ENCODE results near the gene CELF2.

Gene CELF2

DNA sequence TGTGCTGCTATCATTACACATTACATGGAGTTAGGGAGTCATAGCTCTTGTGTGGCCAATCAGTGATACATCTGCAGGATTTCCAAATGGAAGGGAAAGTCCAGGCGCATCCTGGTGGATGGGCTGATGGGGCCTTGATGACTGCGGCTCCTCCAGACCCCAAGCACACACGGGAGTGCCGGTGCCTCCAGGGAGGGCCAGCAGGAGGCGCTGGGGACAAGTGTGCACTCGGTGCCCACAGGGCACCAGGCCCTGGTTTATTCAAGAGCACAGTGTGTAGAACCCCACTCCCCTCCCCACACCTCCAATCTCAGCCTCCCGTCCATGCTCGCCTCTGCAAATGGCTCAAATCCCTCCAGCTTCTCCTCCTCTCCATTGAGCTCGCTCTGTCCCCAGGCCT, 349.8 kb downstream of the CELF2 start:
- no peak for DNase-seq (ENCODE audit: low read depth in 1 of 2, low spot score in 1 of 2)

DNA sequence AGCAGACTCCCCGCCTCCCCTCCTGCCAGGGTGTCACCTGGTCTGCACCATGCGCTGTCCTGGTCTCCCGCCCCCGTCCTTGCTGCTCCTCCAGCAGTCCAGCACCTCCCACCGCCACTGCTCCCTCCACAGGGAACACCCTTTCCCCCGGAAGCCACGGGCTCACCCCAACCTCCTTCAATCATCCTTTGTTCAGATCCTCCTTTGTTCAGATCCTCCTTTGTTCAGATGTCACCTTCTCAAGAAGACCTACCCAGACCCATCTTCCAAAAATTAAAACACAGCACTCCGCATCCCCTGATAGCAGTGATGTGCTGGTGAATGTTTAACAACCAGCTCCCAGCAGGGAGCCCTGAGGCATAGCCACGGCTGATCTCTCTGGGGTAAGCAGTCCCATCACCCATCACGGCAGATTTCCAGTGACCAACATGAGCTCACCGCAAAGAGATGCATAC, 356.1 kb downstream of the CELF2 start:
- no peak for DNase-seq (ENCODE audit: low read depth in 1 of 2, low spot score in 1 of 2)

DNA sequence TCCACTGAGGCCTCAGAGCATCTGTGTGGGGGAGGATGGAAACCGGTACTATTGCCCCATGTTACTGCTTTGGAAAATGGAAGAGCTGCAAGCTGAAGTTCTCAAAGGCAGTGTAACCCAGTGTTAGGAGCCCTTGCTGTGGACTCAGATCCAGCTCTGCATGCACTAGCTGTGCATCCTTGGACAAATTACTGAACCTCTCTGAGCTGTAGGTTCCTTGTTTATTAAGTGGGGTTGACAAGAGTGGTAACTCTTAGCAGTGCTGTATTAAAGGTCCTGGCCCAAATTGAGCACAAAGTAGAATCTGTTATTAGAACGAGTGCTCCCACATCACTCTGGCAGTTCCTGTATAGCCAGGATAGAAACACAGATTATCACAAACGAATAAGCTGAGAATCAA, 359.6 kb downstream of the CELF2 start:
- no peak for DNase-seq (ENCODE audit: low read depth in 1 of 2, low spot score in 1 of 2)

DNA sequence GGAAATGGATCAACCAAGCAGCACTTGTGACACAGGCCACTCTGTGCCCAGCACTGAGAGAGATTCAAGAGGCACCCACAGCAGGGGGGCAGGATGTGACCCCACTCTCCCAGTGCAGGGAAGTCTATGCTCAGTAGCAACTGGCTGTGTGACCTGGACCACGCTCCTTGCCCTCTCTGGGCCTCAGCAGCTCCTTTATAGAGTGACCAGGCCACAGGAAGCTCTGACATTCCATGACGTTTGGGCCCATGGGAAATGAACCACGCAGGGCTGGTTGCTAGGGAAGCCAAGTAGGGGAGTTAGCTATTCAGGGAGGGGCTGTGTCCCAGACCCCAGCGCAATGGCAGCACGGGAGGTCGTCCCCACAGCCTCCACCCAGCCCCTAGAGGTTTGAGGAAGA, 361.2 kb downstream of the CELF2 start:
- DNase-seq (ENCODE audit: low read depth in 1 of 2, low spot score in 1 of 2): no peak

DNA sequence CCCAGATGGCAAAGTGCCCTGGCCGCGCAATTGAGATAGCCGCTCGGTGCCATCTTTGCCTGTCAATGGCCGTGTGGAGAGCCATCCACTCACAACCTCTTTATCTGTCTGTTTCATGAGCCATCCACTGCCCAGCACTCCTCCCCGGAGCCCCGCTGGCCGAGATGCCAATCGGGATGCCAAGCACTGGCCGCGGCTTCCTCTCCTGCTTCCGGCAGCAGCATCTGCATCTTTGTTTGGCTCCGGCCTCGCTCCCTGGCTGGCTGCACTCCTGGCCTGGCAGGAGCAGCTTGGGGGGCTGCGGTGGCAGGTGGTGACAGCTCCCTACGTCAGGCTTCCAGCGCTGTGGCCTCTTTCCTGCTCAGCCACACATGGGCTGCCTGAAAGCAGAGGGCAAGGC, 362.1 kb downstream of the CELF2 start:
- no peak for DNase-seq (ENCODE audit: low read depth in 1 of 2, low spot score in 1 of 2)

DNA sequence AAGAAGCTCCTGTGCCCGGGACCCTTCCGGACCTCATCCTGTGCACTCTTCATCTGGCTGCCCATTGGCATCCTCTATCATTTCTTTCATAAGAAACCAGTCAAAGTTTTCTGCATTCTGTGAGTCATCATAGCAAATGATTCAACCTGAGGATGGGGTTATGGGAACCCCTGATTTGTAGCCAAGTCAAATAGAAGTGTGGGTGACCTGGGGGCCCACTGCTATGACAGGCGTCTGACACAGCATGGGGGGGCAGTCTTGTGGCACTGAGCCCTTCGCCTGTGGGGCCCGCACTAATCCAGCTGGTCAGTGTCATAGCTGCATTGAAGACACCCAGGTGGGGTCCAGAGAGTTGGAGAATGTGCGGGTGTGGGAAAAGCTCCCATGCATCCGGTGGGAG, 363.4 kb downstream of the CELF2 start:
- no peak for DNase-seq (ENCODE audit: low read depth in 1 of 2, low spot score in 1 of 2)

DNA sequence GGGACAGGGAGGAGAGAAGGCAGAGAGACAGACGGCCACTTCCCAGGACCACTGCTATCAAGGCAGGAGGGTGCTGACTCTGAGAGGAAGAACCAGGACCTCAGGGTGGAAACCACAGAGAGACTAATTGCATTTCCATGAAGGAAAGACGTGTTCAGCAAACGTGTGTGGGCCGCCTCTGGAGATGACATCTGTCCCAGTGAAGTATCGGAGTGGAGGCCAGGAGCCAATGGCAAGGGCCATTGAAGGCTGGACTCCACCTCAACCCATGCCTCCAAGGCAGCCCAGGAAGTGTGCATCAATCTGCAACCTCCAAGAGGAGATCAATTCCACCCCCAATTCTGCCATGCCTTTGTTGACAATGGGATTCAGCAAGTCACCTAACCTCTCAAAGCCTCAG, 363.8 kb downstream of the CELF2 start:
- no peak for DNase-seq (ENCODE audit: low read depth in 1 of 2, low spot score in 1 of 2)

DNA sequence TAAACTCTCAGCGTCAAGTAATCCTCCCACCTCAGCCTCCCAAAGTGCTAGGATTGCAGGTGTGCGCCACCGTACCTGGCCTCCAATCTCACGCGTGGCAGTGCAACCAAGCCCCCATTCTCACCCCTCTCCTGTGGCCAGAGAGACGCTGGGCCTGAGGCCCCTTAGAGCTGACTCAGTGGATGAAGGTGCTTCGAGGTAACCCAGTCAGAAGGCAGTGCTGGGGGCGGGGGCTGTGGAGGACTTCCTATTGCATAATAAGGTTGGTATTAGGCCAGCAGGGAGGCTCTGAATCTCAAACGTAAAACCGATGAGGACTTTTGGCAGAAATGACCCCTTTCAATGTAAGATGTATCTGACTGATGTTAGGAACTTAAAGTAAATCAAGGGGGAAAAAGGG, 364.5 kb downstream of the CELF2 start:
- DNase-seq (ENCODE audit: low read depth in 1 of 2, low spot score in 1 of 2): no peak

DNA sequence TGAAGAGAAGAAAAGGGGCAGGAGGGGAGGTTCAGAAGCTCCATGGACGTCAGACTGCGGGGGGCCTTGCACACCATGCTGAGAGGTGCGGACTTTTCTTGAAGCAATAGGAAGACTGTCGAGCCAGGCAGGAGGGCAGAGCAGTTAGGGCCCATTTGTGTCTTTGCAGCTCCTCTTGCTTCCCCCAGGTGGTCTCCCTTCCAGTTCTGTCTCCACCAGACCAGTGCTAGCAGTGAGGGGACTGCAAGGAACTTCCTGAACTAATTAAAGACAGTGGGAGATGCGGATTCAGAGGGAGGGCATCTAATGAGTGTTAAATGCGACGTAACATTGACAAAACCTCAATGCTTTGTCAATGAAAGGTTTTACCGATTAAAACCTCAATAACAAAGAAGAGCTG, 368.4 kb downstream of the CELF2 start:
- DNase-seq (ENCODE audit: low read depth in 1 of 2, low spot score in 1 of 2): no peak
